HG03095 (cell line): Measurements from ENCODE around the gene APLP2.
"Not testable (repeated sequence)": the region's sequence is repeated elsewhere in the genome, so short reads cannot be mapped to it uniquely, and the experiment has no call there.

Experiments
- ATAC-seq: cut with Tn5 transposase; IDR thresholded peaks from one replicate; pipeline ENCODE4 v1.9.1; 2021; ENCODE audit warnings: moderate library complexity; ENCODE audit not compliant: unreplicated experiment

The APLP2 gene

GRCh38 chr11:130069659-130070108, at the start of gene APLP2:
Gene APLP2, plus strand, starts transcription at chr11:130069894. Its CDS starts 84 bp downstream, at chr11:130069978.
- ATAC-seq = peak; percentile 96

GRCh38 chr11:130020323-130020722, 49.4 kb upstream of the APLP2 start:
- no peak for ATAC-seq

GRCh38 chr11:130021606-130022005, 48.1 kb upstream of the APLP2 start:
- not testable (repeated sequence) for ATAC-seq

- ATAC-seq = no peak
These were observed 46.9 kb upstream of the APLP2 start for GRCh38 chr11:130022799-130023198.

- peak; percentile 96 for ATAC-seq
These were observed 46.5 kb upstream of the APLP2 start for GRCh38 chr11:130023204-130023603.

GRCh38 chr11:130024361-130024760, 45.3 kb upstream of the APLP2 start:
- no peak for ATAC-seq

GRCh38 chr11:130025371-130025770, 44.3 kb upstream of the APLP2 start:
- ATAC-seq = no peak

GRCh38 chr11:130029137-130029536, 40.6 kb upstream of the APLP2 start:
- ATAC-seq = no peak

GRCh38 chr11:130031056-130031455, 38.6 kb upstream of the APLP2 start:
- ATAC-seq = no peak

- ATAC-seq = no peak
These were observed 37.7 kb upstream of the APLP2 start for GRCh38 chr11:130031945-130032344.

GRCh38 chr11:130032931-130033330, 36.8 kb upstream of the APLP2 start:
- no peak for ATAC-seq

- ATAC-seq = no peak
These were observed 35.5 kb upstream of the APLP2 start for GRCh38 chr11:130034236-130034635.

- no peak for ATAC-seq
These were observed 32.6 kb upstream of the APLP2 start for GRCh38 chr11:130037058-130037457.

GRCh38 chr11:130037881-130038585, 31.7 kb upstream of the APLP2 start:
- ATAC-seq = no peak

- no peak for ATAC-seq
These were observed 29.3 kb upstream of the APLP2 start for GRCh38 chr11:130040281-130040940.

- no peak for ATAC-seq
These were observed 27.6 kb upstream of the APLP2 start for GRCh38 chr11:130042093-130042591.

GRCh38 chr11:130043575-130043974, 26.1 kb upstream of the APLP2 start:
- no peak for ATAC-seq

GRCh38 chr11:130047141-130047540, 22.6 kb upstream of the APLP2 start:
- ATAC-seq = no peak

- no peak for ATAC-seq
These were observed 20.3 kb upstream of the APLP2 start for GRCh38 chr11:130049328-130049771.

- ATAC-seq = no peak
These were observed 19.4 kb upstream of the APLP2 start for GRCh38 chr11:130050257-130050656.

GRCh38 chr11:130051082-130051481, 18.6 kb upstream of the APLP2 start:
- no peak for ATAC-seq

- ATAC-seq = no peak
These were observed 17.1 kb upstream of the APLP2 start for GRCh38 chr11:130052567-130052966.
